ENCODE measurements around the gene PRPF31. TPM values are rescaled to one million over a fixed set of nuclear protein-coding genes. Genes with fewer than 3 reads are reported as not detected.

PRPF31 gene
- total RNA-seq, 1 donor: 32.6 TPM

DNA sequence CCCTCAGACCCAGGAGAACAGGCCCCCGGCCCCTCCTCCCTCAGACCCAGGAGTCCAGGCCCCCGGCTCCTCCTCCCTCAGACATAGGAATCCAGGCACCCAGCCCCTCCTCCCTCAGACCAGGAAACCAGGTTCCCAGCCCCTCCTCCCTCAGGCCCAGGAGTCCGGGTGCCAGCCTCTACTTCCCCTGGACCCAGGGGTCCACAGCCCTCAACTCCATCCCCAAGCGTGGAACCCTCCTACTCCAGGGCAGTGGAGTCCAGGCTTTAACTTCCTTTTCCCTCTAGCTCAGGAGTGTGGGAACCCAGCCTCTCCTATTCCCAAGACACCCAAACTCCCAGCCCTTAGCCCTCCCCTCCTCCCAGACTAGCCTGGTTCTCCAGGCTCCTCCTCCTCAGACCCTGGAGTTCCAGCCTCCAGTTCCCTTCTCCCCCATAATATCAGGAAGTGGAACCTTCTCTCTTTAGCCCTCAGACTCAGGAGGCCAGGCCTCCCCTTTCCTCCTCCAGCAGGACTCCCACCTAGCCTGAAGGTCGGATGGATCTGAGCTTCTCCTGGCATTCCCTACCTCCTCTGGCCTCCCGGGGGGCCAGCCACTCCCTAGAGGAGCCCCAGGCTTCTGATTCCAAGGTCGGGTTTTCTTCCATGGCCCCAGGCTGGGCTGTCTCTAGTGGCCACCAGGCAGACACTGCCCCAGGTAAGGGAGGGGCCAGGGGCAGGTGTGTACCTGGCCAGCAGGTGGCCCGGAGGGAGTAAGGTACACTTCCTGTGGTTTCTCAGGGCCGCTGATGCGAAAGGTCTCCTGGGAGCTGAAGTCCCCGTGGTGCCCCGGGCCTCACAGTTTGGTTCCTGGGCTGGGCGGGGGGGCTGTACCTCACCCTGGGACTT is 57.2 kb downstream of the PRPF31 start, which contains the start of gene TMC4:
TSS of gene TMC4 (minus strand) at position 690 of the 888 bp plus-strand sequence. CDS start at position 647, 43 bp downstream.
- TF ChIP-seq, protein P1, sequence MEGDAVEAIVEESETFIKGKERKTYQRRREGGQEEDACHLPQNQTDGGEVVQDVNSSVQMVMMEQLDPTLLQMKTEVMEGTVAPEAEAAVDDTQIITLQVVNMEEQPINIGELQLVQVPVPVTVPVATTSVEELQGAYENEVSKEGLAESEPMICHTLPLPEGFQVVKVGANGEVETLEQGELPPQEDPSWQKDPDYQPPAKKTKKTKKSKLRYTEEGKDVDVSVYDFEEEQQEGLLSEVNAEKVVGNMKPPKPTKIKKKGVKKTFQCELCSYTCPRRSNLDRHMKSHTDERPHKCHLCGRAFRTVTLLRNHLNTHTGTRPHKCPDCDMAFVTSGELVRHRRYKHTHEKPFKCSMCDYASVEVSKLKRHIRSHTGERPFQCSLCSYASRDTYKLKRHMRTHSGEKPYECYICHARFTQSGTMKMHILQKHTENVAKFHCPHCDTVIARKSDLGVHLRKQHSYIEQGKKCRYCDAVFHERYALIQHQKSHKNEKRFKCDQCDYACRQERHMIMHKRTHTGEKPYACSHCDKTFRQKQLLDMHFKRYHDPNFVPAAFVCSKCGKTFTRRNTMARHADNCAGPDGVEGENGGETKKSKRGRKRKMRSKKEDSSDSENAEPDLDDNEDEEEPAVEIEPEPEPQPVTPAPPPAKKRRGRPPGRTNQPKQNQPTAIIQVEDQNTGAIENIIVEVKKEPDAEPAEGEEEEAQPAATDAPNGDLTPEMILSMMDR (IDR thresholded peaks at IDR 0.05; ENCODE audit: insufficient read depth, low read length): no peak
- peak; percentile 42 for DNase-seq (ENCODE audit: low read depth)
- no peak within 1 kb of the TSS for H3K4me3 ChIP-seq (ENCODE audit: low read depth, low read length)

DNA sequence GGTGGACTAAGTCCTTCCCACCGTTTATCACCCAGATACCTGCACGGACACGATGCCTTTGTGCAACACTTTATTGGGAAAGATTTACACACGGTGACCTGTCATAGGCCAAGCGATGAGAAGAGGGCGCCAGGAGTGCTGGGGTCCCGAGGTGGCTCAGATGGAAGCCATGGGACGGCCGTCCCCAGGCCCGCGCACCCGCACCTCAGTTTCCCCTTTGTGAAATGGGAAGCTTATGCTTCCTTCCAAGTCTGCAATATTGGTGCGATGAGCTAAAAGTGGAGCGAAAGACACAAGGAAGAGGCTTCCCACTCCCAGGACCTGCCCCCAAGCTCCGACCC is 57.8 kb downstream of the PRPF31 start:
- TF ChIP-seq, protein P1 (IDR thresholded peaks at IDR 0.05; ENCODE audit: insufficient read depth, low read length): no peak
- no peak overlapping the region for H3K4me3 ChIP-seq (ENCODE audit: low read depth, low read length)
- no peak for DNase-seq (ENCODE audit: low read depth)

DNA sequence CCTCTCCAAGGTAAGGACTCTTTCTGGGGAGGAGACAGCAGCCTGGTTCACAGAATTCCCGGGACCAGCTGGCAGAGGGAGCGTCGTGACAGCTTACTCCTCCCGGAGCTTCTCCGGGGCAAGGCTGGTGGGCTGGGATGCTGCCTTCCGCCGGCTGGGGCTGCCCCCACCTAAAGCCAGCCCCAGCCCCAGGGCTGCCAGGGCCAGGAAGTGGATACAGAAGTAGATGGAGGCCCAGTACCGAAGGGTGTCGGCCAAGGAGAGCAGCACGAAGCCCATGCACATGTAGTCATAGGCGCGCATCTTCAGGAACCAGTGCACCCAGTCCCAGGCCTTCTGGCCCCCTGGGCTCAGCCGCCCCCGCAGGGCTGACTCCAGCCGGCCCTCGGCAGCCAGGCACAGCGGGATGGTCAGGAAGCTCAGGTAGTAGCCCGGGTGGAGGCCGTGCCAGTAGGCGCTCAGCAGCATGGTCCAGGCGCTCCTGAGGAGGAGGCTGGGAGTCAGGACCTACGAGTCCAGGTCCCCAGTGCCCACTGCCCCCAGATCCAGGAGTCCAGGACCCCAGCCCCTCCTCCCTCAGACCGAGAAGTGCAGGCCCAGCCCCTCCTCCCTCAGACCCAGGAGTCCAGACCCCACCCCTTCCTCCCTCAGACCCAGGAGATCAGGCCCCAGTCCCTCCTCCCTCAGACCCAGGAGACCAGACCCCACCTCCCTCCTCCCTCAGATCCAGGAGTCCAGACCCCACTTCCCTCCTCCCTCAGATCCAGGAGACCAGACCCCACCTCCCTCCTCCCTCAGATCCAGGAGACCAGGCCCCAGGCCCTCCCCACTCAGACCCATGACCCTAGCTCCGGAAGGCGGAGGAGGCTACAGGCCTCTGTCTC is 58.6 kb downstream of the PRPF31 start:
- no peak overlapping the region for H3K4me3 ChIP-seq (ENCODE audit: low read depth, low read length)
- no peak for DNase-seq (ENCODE audit: low read depth)
- TF ChIP-seq, protein P1 (IDR thresholded peaks at IDR 0.05; ENCODE audit: insufficient read depth, low read length): no peak

DNA sequence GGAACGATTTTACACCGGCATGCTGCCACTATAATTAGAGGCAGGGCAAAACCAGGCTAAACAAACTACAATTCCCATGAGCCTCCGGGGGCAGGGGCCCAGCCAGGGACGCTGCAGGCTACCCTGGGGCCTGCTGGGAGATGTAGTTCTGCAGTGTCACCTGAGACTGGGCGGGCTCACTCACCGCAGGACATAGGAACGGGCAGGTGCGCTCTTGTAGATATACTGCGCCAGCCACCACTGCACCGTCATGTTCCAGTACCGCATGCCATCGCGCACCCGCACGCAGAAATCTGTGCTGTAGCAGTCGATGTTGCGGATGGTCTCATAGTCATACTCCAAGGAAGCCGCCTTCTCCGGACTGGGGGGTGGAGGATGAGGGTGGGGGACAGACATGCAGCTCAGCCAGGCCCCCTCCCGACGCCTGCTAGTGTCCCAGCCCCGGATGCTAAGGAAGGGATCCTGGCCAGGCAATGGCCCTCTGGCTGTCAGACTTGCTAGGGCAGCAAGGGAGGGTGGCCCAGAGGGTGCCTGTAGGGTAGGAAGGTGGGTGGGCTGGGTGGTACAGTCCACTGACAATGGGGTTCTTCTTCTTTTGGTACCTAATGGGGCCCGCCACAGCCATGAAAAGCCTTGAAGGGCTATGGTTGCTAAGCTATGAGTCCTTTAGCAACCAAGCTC is 63.2 kb downstream of the PRPF31 start:
- TF ChIP-seq, protein P1 (IDR thresholded peaks at IDR 0.05; ENCODE audit: insufficient read depth, low read length): no peak
- no peak overlapping the region for H3K4me3 ChIP-seq (ENCODE audit: low read depth, low read length)
- no peak for DNase-seq (ENCODE audit: low read depth)

DNA sequence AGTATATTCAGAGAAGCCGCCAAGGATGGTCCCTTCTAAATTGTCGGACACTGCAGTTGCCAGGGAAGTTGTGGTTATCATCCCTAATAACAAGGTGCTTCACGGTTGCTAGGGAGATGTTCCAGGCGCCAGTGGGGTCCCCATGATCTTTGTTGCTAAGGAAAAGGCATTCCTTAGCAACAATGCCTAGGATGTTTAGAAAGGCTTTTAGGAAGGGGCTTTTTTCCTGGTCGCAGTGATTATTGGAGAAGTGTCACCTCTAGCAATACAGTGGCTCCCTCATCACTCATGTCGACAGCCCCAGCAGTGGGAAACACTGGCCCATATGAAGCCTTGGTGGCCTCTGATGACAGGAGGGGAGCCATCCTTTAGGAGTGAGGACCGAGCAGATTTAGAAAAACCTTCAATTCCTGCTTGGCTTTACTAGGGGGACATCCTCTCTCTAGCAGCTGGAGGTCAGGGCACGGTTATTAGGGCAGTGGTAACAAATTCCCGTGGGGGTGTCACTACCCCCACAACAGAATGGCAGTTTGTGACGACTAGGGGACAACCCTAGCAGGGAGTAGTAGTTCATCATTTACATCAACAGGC is 63.8 kb downstream of the PRPF31 start:
- TF ChIP-seq, protein P1 (IDR thresholded peaks at IDR 0.05; ENCODE audit: insufficient read depth, low read length): no peak
- no peak overlapping the region for H3K4me3 ChIP-seq (ENCODE audit: low read depth, low read length)
- no peak for DNase-seq (ENCODE audit: low read depth)

DNA sequence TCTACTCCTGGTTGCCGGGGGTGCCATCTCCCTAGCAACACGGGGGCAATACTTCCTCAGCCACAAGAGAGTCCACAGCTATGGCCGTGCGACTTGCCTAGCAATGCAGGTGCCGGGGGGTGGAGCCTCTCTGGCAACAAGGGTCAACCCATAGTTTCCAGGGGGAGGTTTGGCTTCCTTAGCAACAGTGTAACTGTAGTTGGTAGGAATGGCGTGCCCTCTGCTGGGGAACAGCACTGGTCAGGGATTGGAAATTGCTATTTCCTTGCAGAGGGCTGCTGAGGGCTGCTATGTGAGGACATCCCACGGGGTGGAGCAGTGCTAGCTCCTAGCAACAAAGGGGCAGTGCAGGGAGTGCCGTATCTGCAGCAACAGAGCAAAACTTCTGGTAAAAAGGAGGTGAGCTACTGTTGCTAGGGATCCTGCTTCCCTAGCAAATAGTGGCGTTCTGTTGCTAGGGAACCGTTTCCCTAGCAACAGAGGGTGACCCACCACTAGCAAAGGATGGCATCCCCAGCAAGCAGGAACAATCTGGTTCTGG is 64.4 kb downstream of the PRPF31 start:
- peak; percentile 35 for DNase-seq (ENCODE audit: low read depth)

More for the DNA sequence above, 64.4 kb downstream of the PRPF31 start:
- TF ChIP-seq, protein P1 (IDR thresholded peaks at IDR 0.05; ENCODE audit: insufficient read depth, low read length): peak; percentile 21
- no peak overlapping the region for H3K4me3 ChIP-seq (ENCODE audit: low read depth, low read length)

All from fibroblast of the aortic adventitia (primary cell).